Heart right ventricle (tissue), 16 donors: ENCODE measurements around the gene FAF1. TPM values are rescaled to one million over a fixed set of nuclear protein-coding genes. Genes with fewer than 3 reads are reported as not detected.

Experiments used
- ATAC-seq, 8 donors: fragments of 200-7000 bp; cut with Tn5 transposase; one replicate each; pipeline ENCODE4 v1.9.1; 2020; ENCODE audit warnings: mild to moderate bottlenecking in 8 of 8, moderate library complexity in 8 of 8, moderate number of reproducible peaks in 1 of 8
- DNase-seq, 2 donors: peaks; one replicate each; pipeline ENCODE4 v3.0.0-alpha.2; 2020
- H3K27ac ChIP-seq, 10 donors: fragments of 200-600 bp; sonication (generic) in 2 of 10; one replicate each; pipeline versions ENCODE4 v1.5.0 to v1.8.0; 2020 to 2022; ENCODE audit warnings: mild to moderate bottlenecking in 3 of 10
- H3K27me3 ChIP-seq, 7 donors: fragments of 200-600 bp; one replicate each; pipeline ENCODE4 v1.8.0; 2021 to 2022; ENCODE audit warnings: mild to moderate bottlenecking in 2 of 7
- H3K36me3 ChIP-seq, 9 donors: fragments of 200-600 bp; sonication (generic) in 1 of 9; one replicate each; pipeline versions ENCODE4 v1.5.0 to v1.8.0; 2020 to 2022; ENCODE audit warnings: mild to moderate bottlenecking in 2 of 9
- H3K4me1 ChIP-seq, 9 donors: fragments of 200-600 bp; sonication (generic) in 1 of 9; one replicate each; pipeline versions ENCODE4 v1.5.0 to v1.8.0; 2020 to 2022; ENCODE audit warnings: mild to moderate bottlenecking in 4 of 9
- H3K4me3 ChIP-seq, 10 donors: fragments of 200-600 bp; sonication (generic) in 2 of 10; one replicate each; pipeline versions ENCODE4 v1.5.0 to v1.8.0; 2020 to 2022; ENCODE audit warnings: mild to moderate bottlenecking in 7 of 10, moderate library complexity in 2 of 10
- H3K9me3 ChIP-seq, 11 donors: fragments of 200-600 bp in 10 of 11; sonication (generic) in 2 of 11; one replicate each; pipeline versions ENCODE4 v1.5.0 to v1.8.0; 2013 to 2022; ENCODE audit warnings: mild to moderate bottlenecking in 2 of 11, control low read depth in 1 of 11, moderate library complexity in 1 of 11
- WGBS, 2 donors: extraction: QIAGEN DNeasy Blood & Tissue Kit; methylation state at CpG; one replicate each; pipeline ENCODE4 v1.1.7; 2013; ENCODE audit warnings: inconsistent platforms in 1 of 2; 5-methylcytosine and 5-hydroxymethylcytosine counted together
- intact Hi-C, 10 donors: fragments of 100-400 bp; cut with DNase I; formaldehyde crosslinking; loops; one replicate each; pipeline versions ENCODE4 v1.11.1 to v1.14.2; 2022
- polyA plus RNA-seq, 2 donors: library from polyadenylated mRNA; stranded (reverse); fragments of 200-250 nt; gene quantifications; one replicate each; pipeline ENCODE4 v1.2.3, GENCODE V29; 2013
- total RNA-seq, 10 donors: library from RNA; stranded (reverse); fragmentation: NEBNext Ultra II Directional in 3 of 10; extraction: Animal tissue kit (Norgen Biotek cat#: 25700) in 3 of 10; gene quantifications; one replicate each; pipeline versions ENCODE4 v1.2.1 to v1.2.4, GENCODE V29; 2021 to 2023
- TF ChIP-seq, protein P1 (sequence below), 9 donors: fragments of 200-600 bp; sonication (generic) in 2 of 9; IDR thresholded peaks; one replicate each; pipeline versions ENCODE4 v1.5.0 to v1.8.0; 2021 to 2022; ENCODE audit warnings: antibody characterized with exemption in 9 of 9, mild to moderate bottlenecking in 5 of 9, moderate library complexity in 1 of 9
- donor health status: Arrhythmogenic right ventricular cardiomyopathy.
- donor health status: ischemic (EF 13 %, LVEDD 7.1; RV severe dilation, severe dysfunction).
- donor health status: healthy with polysubstance abuse.
- donor health status: DM: no; HTN: yes; CAD: no.
- donor health status: DM: no; HTN: no; CAD: no.
- donor health status: ischemic (EF 25% LVEDD 6.9; RV normal size, moderate dysfunction).
- donor health status: ischemic (EF 25% LVEDD 5.7; RV mildly dilated, moderate dysfunction).
- donor health status: healthy.
- donor health status: DM: yes; HTN: yes; CAD: no.
- donor health status: Ischemic cardiomyopathy.
- donor health status: ischemic (EF 35%, LVEDD 5.7; RV mildly dilated, moderate dysfunction).
- donor health status: nonischemic (EF 11% LVEDD 7.7; RV severe dilation, severe dysfunction).
- donor health status: DM: yes; HTN: yes; CAD: no.
- donor health status: PGD.
- donor health status: ischemic (EF 29% LVEDD 5.4; RV normal size, mild dysfunction).
- donor health status: nonischemic (EF 23%, LVEDD 6.1; RV moderate dilation, normal function).

FAF1 gene
- total and polyA plus RNA-seq, 12 donors = 30.9 to 102 (median 88.9) TPM

DNA sequence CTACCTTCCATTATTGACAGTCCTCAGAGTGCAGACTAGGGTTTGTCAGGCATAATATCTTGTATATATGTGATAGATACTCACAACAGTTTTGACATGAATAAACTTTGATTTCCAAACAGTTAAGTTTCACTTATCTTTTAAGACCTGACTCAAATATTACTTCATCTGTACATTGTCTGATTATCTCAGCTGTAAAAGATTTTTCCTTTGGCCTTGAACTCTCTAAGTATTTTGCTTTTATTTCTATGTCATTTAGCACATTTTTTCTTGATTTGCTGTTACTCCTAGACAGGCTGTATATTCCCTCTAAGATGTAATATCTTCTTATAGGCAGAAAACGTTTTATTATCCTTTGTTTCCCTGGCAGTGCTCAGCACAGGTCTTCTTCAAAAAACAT lies 471.2 kb downstream of the FAF1 start:
- Histone ChIP-seq H3K9me3 (no peaks in the 10 kb centered on the region), H3K4me1 (no peaks in the 10 kb centered on the region), H3K4me3 (no peak overlapping the region), H3K27me3 (no peaks in the 10 kb centered on the region), H3K36me3 (peaks cover 0 to 54% (median 20%) of the 10 kb centered on the region in 9 donors), H3K27ac (no peak overlapping the region)
- intact Hi-C loops = no loop called here
- TF ChIP-seq, protein P1, sequence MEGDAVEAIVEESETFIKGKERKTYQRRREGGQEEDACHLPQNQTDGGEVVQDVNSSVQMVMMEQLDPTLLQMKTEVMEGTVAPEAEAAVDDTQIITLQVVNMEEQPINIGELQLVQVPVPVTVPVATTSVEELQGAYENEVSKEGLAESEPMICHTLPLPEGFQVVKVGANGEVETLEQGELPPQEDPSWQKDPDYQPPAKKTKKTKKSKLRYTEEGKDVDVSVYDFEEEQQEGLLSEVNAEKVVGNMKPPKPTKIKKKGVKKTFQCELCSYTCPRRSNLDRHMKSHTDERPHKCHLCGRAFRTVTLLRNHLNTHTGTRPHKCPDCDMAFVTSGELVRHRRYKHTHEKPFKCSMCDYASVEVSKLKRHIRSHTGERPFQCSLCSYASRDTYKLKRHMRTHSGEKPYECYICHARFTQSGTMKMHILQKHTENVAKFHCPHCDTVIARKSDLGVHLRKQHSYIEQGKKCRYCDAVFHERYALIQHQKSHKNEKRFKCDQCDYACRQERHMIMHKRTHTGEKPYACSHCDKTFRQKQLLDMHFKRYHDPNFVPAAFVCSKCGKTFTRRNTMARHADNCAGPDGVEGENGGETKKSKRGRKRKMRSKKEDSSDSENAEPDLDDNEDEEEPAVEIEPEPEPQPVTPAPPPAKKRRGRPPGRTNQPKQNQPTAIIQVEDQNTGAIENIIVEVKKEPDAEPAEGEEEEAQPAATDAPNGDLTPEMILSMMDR (IDR thresholded peaks at IDR 0.05) = no peak
- 51 to 53% methylated on average over 1 of the region's 1 CpG for WGBS, 2 donors
- ATAC-seq = no peak
- no peak for DNase-seq

GRCh38 chr1:50488356-50488755 lies 471.7 kb downstream of the FAF1 start:
- no peak for DNase-seq
- no peak for ATAC-seq
- H3K27me3 ChIP-seq = no peaks in the 10 kb centered on the region
- H3K36me3 ChIP-seq = peaks cover 0 to 50% (median 20%) of the 10 kb centered on the region in 9 donors
- no peak overlapping the region for H3K27ac ChIP-seq
- TF ChIP-seq, protein P1 (IDR thresholded peaks at IDR 0.05) = no peak
- 78 to 86% methylated on average over 3 of the region's 3 CpGs for WGBS, 2 donors
- no peaks in the 10 kb centered on the region for H3K4me1 ChIP-seq
- no peaks in the 10 kb centered on the region for H3K9me3 ChIP-seq
- no peak overlapping the region for H3K4me3 ChIP-seq
- intact Hi-C loops = no loop called here

- ATAC-seq = no peak
- H3K4me3 ChIP-seq = no peak overlapping the region
Measured at GRCh38 chr1:50487725-50488124, 472.3 kb downstream of the FAF1 start.

DNA sequence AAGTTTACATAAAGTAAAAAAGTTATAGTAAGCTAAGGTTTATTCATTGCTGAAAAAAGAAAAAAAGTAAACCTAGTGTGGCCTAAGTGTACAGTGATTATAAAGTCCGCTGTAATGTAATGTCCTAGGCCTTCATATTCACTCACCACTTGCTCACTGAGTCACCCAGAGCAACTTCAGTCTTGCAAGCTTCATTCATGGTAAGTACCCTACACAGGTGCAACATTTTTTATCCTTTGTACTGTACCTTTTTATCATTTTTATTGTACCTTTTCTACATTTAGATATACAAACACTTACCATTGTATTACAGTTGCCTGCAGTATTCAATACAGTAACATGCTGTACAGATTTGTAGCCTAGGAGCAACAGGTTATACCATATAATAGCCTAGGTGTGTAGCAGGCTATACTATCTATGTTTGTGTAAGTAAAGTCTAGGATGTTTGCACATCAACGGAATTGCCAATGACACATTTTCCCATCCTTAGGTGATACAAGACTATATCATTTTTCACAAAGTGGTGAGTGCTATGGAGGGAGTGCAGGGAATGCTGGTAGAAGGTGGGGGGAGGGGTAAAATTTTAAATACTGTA lies 478.8 kb downstream of the FAF1 start:
- ATAC-seq (no peak), DNase-seq (no peak)
- Histone ChIP-seq H3K9me3 (no peaks in the 10 kb centered on the region), H3K27me3 (no peaks in the 10 kb centered on the region), H3K4me3 (no peak overlapping the region), H3K4me1 (no peaks in the 10 kb centered on the region), H3K27ac (no peak overlapping the region), H3K36me3 (peaks cover 0 to 9% (median 0%) of the 10 kb centered on the region in 9 donors)
- intact Hi-C loops = no loop called here
- TF ChIP-seq, protein P1 (IDR thresholded peaks at IDR 0.05) = no peak
- WGBS, 2 donors = 91 to 92% methylated on average over 2 of the region's 2 CpGs

More at GRCh38 chr1:50487725-50488124, 472.3 kb downstream of the FAF1 start:
- 97 to 100% methylated on average over 1 of the region's 1 CpG for WGBS, 2 donors
- Histone ChIP-seq H3K27ac (no peak overlapping the region), H3K27me3 (no peaks in the 10 kb centered on the region), H3K9me3 (no peaks in the 10 kb centered on the region), H3K36me3 (peaks cover 0 to 50% (median 20%) of the 10 kb centered on the region in 9 donors), H3K4me1 (no peaks in the 10 kb centered on the region)
- intact Hi-C loops = no loop called here
- TF ChIP-seq, protein P1 (IDR thresholded peaks at IDR 0.05) = no peak
- no peak for DNase-seq
